ENCODE measurements around the gene CLDN24.

GRCh38 chr4:183286590-183287308, 35.5 kb downstream of the CLDN24 start:
- TF ChIP-seq, protein P1, sequence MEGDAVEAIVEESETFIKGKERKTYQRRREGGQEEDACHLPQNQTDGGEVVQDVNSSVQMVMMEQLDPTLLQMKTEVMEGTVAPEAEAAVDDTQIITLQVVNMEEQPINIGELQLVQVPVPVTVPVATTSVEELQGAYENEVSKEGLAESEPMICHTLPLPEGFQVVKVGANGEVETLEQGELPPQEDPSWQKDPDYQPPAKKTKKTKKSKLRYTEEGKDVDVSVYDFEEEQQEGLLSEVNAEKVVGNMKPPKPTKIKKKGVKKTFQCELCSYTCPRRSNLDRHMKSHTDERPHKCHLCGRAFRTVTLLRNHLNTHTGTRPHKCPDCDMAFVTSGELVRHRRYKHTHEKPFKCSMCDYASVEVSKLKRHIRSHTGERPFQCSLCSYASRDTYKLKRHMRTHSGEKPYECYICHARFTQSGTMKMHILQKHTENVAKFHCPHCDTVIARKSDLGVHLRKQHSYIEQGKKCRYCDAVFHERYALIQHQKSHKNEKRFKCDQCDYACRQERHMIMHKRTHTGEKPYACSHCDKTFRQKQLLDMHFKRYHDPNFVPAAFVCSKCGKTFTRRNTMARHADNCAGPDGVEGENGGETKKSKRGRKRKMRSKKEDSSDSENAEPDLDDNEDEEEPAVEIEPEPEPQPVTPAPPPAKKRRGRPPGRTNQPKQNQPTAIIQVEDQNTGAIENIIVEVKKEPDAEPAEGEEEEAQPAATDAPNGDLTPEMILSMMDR (IDR thresholded peaks at IDR 0.05): no peak
- TF ChIP-seq FOSL2 (IDR thresholded peaks at IDR 0.05; ENCODE audit: borderline replicate concordance, low read depth) (no peak), PBX3 (IDR thresholded peaks at IDR 0.05) (no peak), SMC3 (IDR thresholded peaks at IDR 0.05; ENCODE audit: low read depth, low read length) (no peak), USF2 (IDR thresholded peaks at IDR 0.05; ENCODE audit: borderline replicate concordance, low read depth, low read length) (no peak), TAF1 (IDR thresholded peaks at IDR 0.05; ENCODE audit: borderline replicate concordance, low read depth, low read length) (no peak)
- TF ChIP-seq, protein P2, sequence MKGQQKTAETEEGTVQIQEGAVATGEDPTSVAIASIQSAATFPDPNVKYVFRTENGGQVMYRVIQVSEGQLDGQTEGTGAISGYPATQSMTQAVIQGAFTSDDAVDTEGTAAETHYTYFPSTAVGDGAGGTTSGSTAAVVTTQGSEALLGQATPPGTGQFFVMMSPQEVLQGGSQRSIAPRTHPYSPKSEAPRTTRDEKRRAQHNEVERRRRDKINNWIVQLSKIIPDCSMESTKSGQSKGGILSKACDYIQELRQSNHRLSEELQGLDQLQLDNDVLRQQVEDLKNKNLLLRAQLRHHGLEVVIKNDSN (IDR thresholded peaks at IDR 0.05; ENCODE audit: borderline replicate concordance, low read depth): no peak
- TF ChIP-seq, protein P3, sequence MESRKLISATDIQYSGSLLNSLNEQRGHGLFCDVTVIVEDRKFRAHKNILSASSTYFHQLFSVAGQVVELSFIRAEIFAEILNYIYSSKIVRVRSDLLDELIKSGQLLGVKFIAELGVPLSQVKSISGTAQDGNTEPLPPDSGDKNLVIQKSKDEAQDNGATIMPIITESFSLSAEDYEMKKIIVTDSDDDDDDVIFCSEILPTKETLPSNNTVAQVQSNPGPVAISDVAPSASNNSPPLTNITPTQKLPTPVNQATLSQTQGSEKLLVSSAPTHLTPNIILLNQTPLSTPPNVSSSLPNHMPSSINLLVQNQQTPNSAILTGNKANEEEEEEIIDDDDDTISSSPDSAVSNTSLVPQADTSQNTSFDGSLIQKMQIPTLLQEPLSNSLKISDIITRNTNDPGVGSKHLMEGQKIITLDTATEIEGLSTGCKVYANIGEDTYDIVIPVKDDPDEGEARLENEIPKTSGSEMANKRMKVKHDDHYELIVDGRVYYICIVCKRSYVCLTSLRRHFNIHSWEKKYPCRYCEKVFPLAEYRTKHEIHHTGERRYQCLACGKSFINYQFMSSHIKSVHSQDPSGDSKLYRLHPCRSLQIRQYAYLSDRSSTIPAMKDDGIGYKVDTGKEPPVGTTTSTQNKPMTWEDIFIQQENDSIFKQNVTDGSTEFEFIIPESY (IDR thresholded peaks at IDR 0.05; ENCODE audit: borderline replicate concordance, low read depth): no peak
